Karpas-422 (cell line): Measurements from ENCODE around the gene CDK6. TPM values are rescaled to one million over a fixed set of nuclear protein-coding genes. Genes with fewer than 3 reads are reported as not detected.
A peak's percentile ranks its signal among the peaks of the same experiment; 100 is the strongest.

Source experiments
- DNase-seq: peaks from one replicate; pipeline ENCODE4 v3.0.0-alpha.2; 2015
- H2AFZ ChIP-seq: fragments of 200-600 bp; sonication (generic); 2 replicates; pipeline ENCODE4 v1.6.1; 2014; ENCODE audit warnings: antibody characterized with exemption, low read length, mixed read lengths
- H3K27ac ChIP-seq: fragments of 200-600 bp; sonication (generic); 2 replicates; pipeline ENCODE4 v1.5.1; 2014; ENCODE audit warnings: mild to moderate bottlenecking, low read length, moderate library complexity
- H3K27me3 ChIP-seq: fragments of 200-600 bp; sonication (generic); 2 replicates; pipeline ENCODE4 v1.6.1; 2014; ENCODE audit warnings: low read length, mixed read lengths
- H3K36me3 ChIP-seq: fragments of 200-600 bp; sonication (generic); 2 replicates; pipeline ENCODE4 v1.6.1; 2014; ENCODE audit warnings: low read length, mixed read lengths; ENCODE audit not compliant: insufficient read depth
- H3K4me1 ChIP-seq: fragments of 200-600 bp; sonication (generic); 2 replicates; pipeline ENCODE4 v1.6.1; 2014; ENCODE audit warnings: mild to moderate bottlenecking, low read length, mixed read lengths
- H3K4me2 ChIP-seq: fragments of 200-600 bp; sonication (generic); 2 replicates; pipeline ENCODE4 v1.6.1; 2014; ENCODE audit warnings: low read length, low read depth, mild to moderate bottlenecking; ENCODE audit not compliant: poor library complexity, severe bottlenecking
- H3K4me3 ChIP-seq: fragments of 200-600 bp; sonication (generic); 2 replicates; pipeline ENCODE4 v1.5.1; 2014; ENCODE audit warnings: mild to moderate bottlenecking, antibody characterized with exemption, low read length, mixed read lengths
- H3K79me2 ChIP-seq: fragments of 200-600 bp; sonication (generic); 2 replicates; pipeline ENCODE4 v1.6.1; 2014; ENCODE audit warnings: mild to moderate bottlenecking, low read length, mixed read lengths
- H3K9ac ChIP-seq: fragments of 200-600 bp; sonication (generic); 2 replicates; pipeline ENCODE4 v1.6.0; 2014; ENCODE audit warnings: low read length
- H3K9me2 ChIP-seq: fragments of 200-600 bp; sonication (generic), shearing (Covaris generic); replicated peaks from 2 replicates; pipeline ENCODE4 v1.6.0; 2014; ENCODE audit warnings: mild to moderate bottlenecking, low read length, moderate library complexity; ENCODE audit not compliant: insufficient read depth
- H3K9me3 ChIP-seq: fragments of 300-700, 200-600 bp; sonication (generic); 2 replicates; pipeline ENCODE4 v1.6.1; 2014; ENCODE audit warnings: low read length, mixed read lengths
- H4K20me1 ChIP-seq: fragments of 200-600 bp; sonication (generic); 2 replicates; pipeline ENCODE4 v1.6.1; 2014; ENCODE audit warnings: mild to moderate bottlenecking, antibody characterized with exemption, low read length, low read depth; ENCODE audit not compliant: insufficient read depth
- total RNA-seq: library from RNA; depleted of rRNA; stranded (reverse); fragments of >200 nt; shearing (Covaris generic); gene quantifications from 2 replicates; pipeline ENCODE4 v1.2.3, GENCODE V29; 2014; ENCODE audit warnings: low replicate concordance

Gene CDK6
- total RNA-seq, 1 experiment from 2014 or later, result 65.1 TPM

DNA sequence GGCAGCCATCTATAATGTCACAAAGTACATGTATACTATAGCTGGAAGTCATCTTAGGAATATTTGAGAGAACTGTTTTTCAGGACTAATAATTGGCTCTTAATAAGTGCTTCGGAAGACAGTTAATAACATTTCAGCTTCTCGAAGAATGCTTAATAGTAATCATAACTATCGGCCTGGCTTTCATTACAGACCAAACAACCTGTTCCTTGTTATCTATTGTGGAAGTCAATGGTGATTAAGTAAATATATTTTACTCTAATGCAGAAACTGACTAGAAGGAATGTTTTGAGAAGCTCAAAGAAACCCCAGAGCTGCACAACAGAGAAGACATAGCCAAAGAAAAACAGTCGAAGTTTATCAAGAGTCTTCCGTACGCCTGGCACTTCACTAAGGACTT, 139.4 kb downstream of the CDK6 start:
- H4K20me1 ChIP-seq, result no peaks in the 10 kb centered on the region
- H3K79me2 ChIP-seq, result peaks cover 54% of the 10 kb centered on the region
- H3K9me3 ChIP-seq, result no peaks in the 10 kb centered on the region
- no peak overlapping the region for H3K9ac ChIP-seq
- no peaks in the 10 kb centered on the region for H3K9me2 ChIP-seq
- no peaks in the 10 kb centered on the region for H3K27me3 ChIP-seq
- H3K36me3 ChIP-seq, result 0 out of 2 replicates have a peak, but pooled peaks cover 3% of the 10 kb centered on the region
- no peak overlapping the region for H3K4me2 ChIP-seq
- DNase-seq, result no peak
- H3K4me3 ChIP-seq, result no peak overlapping the region
- H2AFZ ChIP-seq, result no peak overlapping the region
- no peaks in the 10 kb centered on the region for H3K4me1 ChIP-seq
- no peak overlapping the region for H3K27ac ChIP-seq

DNA sequence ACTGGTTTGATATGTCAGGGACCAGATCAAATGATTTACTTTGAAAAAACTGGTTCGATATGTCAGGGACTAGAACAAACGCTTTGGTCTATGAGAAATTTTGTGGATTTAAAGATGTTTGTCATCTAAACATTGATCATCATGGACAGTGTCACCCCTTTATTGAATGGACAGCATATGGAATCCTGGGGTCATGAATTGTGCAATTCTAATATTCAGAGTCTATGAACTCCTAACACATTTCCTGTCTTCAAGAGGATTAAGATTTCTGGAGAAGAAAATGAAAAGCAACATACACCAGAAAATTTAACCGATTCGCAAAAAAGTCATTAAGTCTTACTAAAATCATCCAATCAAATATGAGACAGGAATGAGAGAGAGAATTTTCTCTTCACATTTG, 139.8 kb downstream of the CDK6 start:
- Histone ChIP-seq H3K9me3 (no peaks in the 10 kb centered on the region), H3K4me3 (no peak overlapping the region), H4K20me1 (no peaks in the 10 kb centered on the region), H3K27me3 (no peaks in the 10 kb centered on the region), H3K4me1 (no peaks in the 10 kb centered on the region), H3K27ac (no peak overlapping the region), H2AFZ (no peak overlapping the region), H3K9ac (no peak overlapping the region), H3K79me2 (peaks cover 52% of the 10 kb centered on the region), H3K36me3 (0 out of 2 replicates have a peak, but pooled peaks cover 3% of the 10 kb centered on the region), H3K9me2 (no peaks in the 10 kb centered on the region), H3K4me2 (no peak overlapping the region)
- no peak for DNase-seq

DNA sequence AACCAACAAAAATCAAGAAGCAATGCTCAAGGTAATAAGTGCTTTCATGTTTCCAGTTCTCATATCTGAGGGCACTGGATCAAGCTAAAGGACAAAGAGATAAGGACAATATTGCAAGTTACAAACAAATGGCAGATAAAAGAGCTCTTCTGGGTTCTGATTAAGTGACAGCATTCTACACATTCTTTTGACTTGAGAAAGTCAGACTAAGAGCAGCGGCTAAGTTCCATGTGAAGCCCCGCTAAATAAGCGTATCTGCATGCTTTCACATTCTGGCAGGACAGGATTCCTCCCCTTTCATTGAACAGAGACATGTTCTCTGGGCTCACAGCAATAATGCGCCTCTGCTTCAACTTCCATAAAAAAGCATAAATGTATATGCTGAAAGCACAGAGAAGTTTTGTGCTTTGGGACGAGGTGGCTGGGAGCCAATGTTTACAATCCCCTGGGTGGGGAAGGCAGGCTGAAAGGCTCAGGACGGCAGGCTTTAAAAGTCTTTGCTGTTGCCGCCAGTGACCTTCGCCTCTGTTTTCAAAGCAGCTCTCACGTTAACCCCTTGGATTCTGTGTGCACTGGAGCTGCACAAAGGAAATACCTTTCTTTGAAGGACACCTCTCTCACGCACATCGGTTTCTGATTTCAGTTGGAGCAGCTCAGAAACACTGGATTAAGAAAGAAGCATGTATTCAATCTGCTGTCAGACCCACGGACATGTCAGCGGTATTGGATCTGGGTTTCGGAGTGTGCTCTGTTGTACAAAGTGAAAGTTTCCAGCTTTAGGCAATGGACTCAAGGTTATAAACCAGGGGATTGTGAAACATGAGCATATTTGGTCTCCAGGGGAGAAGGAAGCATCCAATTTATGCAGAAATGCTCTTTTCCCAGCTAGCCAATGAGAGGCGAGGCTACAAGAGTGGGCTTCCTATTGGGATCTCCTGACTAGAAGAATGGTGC, 140.8 kb downstream of the CDK6 start:
- no peak overlapping the region for H3K4me3 ChIP-seq
- 0 out of 2 replicates have a peak, but pooled peaks cover 3% of the 10 kb centered on the region for H3K36me3 ChIP-seq
- no peak overlapping the region for H3K27ac ChIP-seq
- H3K79me2 ChIP-seq, result peaks cover 58% of the 10 kb centered on the region
- H3K4me2 ChIP-seq, result no peak overlapping the region
- no peak for DNase-seq
- H3K4me1 ChIP-seq, result no peaks in the 10 kb centered on the region
- H4K20me1 ChIP-seq, result no peaks in the 10 kb centered on the region
- H2AFZ ChIP-seq, result no peak overlapping the region
- H3K9ac ChIP-seq, result no peak overlapping the region
- H3K9me2 ChIP-seq, result no peaks in the 10 kb centered on the region
- no peaks in the 10 kb centered on the region for H3K27me3 ChIP-seq
- H3K9me3 ChIP-seq, result no peaks in the 10 kb centered on the region

DNA sequence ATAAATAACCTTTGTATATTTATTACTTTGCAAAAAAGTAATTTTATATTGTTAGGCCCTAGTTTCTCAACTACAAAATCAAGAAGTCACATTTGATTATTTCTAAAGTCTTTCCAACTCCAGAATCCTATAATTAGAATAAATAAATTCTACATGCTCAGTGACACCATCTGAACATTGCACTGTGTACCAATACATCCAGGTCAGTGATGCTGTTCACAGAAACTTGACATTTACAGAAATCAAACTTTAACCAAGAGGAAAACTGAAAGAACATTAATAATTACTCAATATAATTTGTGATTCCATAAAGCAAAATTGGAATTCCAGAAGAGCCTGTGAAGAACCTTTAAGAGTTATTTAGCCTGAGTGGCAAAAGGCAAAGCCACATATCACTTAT, 142.2 kb downstream of the CDK6 start:
- Histone ChIP-seq H2AFZ (no peak overlapping the region), H3K9me2 (no peaks in the 10 kb centered on the region), H3K4me1 (0 out of 2 replicates have a peak, but pooled peaks cover 4% of the 10 kb centered on the region), H4K20me1 (no peaks in the 10 kb centered on the region), H3K9me3 (no peaks in the 10 kb centered on the region), H3K79me2 (peaks cover 44% of the 10 kb centered on the region), H3K36me3 (0 out of 2 replicates have a peak, but pooled peaks cover 3% of the 10 kb centered on the region), H3K4me2 (no peak overlapping the region), H3K9ac (no peak overlapping the region), H3K27ac (no peak overlapping the region), H3K27me3 (no peaks in the 10 kb centered on the region), H3K4me3 (no peak overlapping the region)
- no peak for DNase-seq

DNA sequence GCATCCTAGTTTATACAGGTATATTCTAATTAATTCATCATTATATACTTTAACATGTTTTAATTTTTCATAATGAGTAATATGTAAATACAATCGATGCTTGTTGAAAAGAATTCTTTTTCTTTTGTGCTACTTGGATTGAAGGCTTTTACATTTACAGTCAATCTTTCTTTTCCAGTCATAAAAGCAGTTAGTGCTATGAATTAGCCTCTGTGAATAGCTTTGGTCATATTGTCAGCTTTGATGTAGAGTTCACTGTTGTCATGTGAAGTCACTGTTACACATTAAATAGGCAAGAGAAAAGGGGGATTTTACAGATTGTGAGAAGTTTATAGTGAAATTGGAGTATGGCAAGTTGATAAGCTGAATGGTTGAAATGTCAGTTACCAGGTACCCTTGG, 142.9 kb downstream of the CDK6 start:
- H3K27me3 ChIP-seq, result no peaks in the 10 kb centered on the region
- H3K9me2 ChIP-seq, result no peaks in the 10 kb centered on the region
- no peak overlapping the region for H3K4me2 ChIP-seq
- peaks cover 44% of the 10 kb centered on the region for H3K79me2 ChIP-seq
- H3K4me1 ChIP-seq, result 0 out of 2 replicates have a peak, but pooled peaks cover 4% of the 10 kb centered on the region
- no peak overlapping the region for H3K4me3 ChIP-seq
- H3K36me3 ChIP-seq, result 0 out of 2 replicates have a peak, but pooled peaks cover 3% of the 10 kb centered on the region
- H3K9me3 ChIP-seq, result no peaks in the 10 kb centered on the region
- no peak overlapping the region for H2AFZ ChIP-seq
- H3K9ac ChIP-seq, result no peak overlapping the region
- H3K27ac ChIP-seq, result no peak overlapping the region
- DNase-seq, result no peak
- H4K20me1 ChIP-seq, result no peaks in the 10 kb centered on the region

DNA sequence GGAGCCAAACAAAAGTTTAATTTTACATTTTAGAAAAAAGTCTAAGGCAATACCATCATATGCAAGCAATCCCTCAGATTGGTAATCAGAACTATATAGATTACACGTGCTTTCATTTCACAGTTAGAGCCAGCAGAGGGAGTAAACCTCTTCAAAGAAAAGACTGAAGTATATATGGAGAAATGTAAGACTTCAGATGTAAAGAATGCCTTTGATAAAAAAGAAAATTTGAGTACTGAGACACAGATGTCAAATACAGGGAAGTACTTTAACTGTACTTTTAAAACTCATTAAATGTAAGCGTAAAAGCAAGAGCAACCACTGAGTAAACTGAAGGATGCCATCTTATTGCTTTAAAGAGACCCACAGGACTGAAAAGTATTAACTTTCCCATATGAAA, 144.8 kb downstream of the CDK6 start:
- DNase-seq, result peak; percentile 84
- H3K4me2 ChIP-seq, result no peak overlapping the region
- H3K36me3 ChIP-seq, result 0 out of 2 replicates have a peak, but pooled peaks cover 3% of the 10 kb centered on the region
- no peak overlapping the region for H2AFZ ChIP-seq
- peaks cover 37% of the 10 kb centered on the region for H3K79me2 ChIP-seq
- H3K9me2 ChIP-seq, result no peaks in the 10 kb centered on the region
- H3K4me1 ChIP-seq, result 0 out of 2 replicates have a peak, but pooled peaks cover 4% of the 10 kb centered on the region
- no peak overlapping the region for H3K27ac ChIP-seq
- no peaks in the 10 kb centered on the region for H3K9me3 ChIP-seq
- H4K20me1 ChIP-seq, result no peaks in the 10 kb centered on the region
- H3K9ac ChIP-seq, result no peak overlapping the region
- H3K27me3 ChIP-seq, result no peaks in the 10 kb centered on the region
- no peak overlapping the region for H3K4me3 ChIP-seq

DNA sequence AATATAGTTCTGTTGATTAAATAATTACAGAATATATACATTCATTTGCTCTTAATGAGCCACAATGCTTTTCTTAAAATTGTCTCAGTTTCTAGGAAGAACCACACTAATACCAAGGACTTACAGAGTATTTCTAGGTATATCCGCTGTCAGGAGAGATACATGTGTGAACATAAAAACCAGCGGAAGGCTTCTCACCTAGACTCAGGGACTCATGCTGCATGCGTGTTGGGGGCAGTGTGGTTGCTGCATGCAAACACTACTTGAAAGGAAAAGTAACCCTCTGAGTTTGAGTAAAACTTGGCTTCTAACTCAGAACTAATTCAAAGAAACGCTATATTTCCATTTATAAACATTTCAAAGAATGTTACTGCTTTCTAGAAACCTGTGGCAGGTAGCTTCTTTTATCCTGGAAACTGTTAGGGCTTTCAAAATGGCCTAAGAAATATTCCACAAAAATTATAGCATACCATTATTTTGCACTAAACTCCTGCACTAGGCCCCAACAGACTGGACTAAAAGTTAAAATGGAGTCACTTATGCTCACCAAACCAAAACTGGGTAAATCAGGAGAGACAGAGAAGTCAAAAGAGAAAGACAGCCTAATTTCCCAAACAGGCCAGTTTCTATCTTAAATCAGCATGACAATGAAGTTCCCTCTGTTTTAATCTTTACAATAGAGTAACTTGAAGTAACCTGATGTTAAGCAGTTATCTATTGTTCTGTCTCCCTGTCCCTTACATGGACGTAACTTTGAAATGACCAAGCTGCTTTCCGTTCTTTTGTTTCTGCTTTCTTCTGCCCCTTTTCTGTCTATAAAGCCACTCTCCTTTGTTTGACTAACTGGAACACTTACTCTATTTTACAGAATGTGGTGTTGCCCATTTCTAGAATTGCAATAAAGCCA, 151.0 kb downstream of the CDK6 start:
- Histone ChIP-seq H3K9me3 (no peaks in the 10 kb centered on the region), H3K27ac (no peak overlapping the region), H3K4me1 (0 out of 2 replicates have a peak, but pooled peaks cover 4% of the 10 kb centered on the region), H3K27me3 (no peaks in the 10 kb centered on the region), H3K9ac (no peak overlapping the region), H3K9me2 (no peaks in the 10 kb centered on the region), H2AFZ (no peak overlapping the region), H3K36me3 (no peaks in the 10 kb centered on the region), H3K4me2 (no peak overlapping the region), H4K20me1 (no peaks in the 10 kb centered on the region), H3K79me2 (peaks cover 41% of the 10 kb centered on the region), H3K4me3 (no peak overlapping the region)
- DNase-seq, result no peak

DNA sequence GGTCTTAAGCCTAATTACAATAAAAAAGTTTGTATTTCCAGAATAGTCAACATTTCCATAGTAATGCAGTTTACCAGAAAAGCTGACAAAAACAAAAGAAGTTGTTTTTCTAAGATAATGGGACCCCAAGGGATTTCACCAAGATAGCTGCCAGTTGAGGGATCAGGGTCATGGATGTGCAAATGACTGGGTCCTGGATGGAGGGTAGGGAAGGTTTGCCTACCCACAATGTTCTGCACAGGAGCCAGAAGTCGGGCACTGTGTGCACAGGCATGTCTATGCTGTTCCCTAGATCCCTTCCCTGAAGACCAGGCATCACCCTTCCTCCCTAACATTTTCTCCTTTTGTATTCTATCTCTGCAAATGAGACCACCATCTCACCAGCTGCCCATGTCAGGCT, 152.1 kb downstream of the CDK6 start:
- Histone ChIP-seq H4K20me1 (no peaks in the 10 kb centered on the region), H3K4me3 (no peak overlapping the region), H3K36me3 (no peaks in the 10 kb centered on the region), H2AFZ (no peak overlapping the region), H3K9me3 (no peaks in the 10 kb centered on the region), H3K27ac (no peak overlapping the region), H3K4me1 (no peaks in the 10 kb centered on the region), H3K4me2 (no peak overlapping the region), H3K27me3 (no peaks in the 10 kb centered on the region), H3K9me2 (no peaks in the 10 kb centered on the region), H3K79me2 (peaks cover 41% of the 10 kb centered on the region), H3K9ac (no peak overlapping the region)
- no peak for DNase-seq
